Measurements from ENCODE around the gene ELFN1.

- no peak for TF ChIP-seq CTCF (IDR thresholded peaks at IDR 0.05; ENCODE audit: insufficient read depth, low read length, poor library complexity, severe bottlenecking)
- TF ChIP-seq EZH2phosphoT487 (conservative IDR thresholded peaks at IDR 0.05; ENCODE audit: low read length) = no peak
These were observed 49.8 kb downstream of the ELFN1 start for GRCh38 chr7:1719913-1720312.
